NCI-H510A (cell line): ENCODE results near the gene SYNM.
"Not testable (repeated sequence)": the region's sequence is repeated elsewhere in the genome, so short reads cannot be mapped to it uniquely, and the experiment has no call there.

ENCODE experiments used
- DNase-seq: peaks from one replicate; lab custom pipeline; 2025; lab: John Stamatoyannopoulos, UW

Gene SYNM

GRCh38 chr15:99106417-99107220 is 1.7 kb downstream of the SYNM start:
- no peak for DNase-seq

GRCh38 chr15:99108993-99109392 is 4.1 kb downstream of the SYNM start:
- no peak for DNase-seq

- no peak for DNase-seq
These were observed 4.7 kb downstream of the SYNM start for GRCh38 chr15:99109555-99110021.

- no peak for DNase-seq
These were observed 5.2 kb downstream of the SYNM start for GRCh38 chr15:99110093-99110492.

- no peak for DNase-seq
These were observed 5.9 kb downstream of the SYNM start for GRCh38 chr15:99110581-99111320.

GRCh38 chr15:99111641-99112040 is 6.8 kb downstream of the SYNM start:
- DNase-seq = not testable (repeated sequence)

- DNase-seq = no peak
These were observed 8.8 kb downstream of the SYNM start for GRCh38 chr15:99113547-99114271.

GRCh38 chr15:99114511-99115299 is 9.8 kb downstream of the SYNM start:
- no peak for DNase-seq

- DNase-seq = no peak
These were observed 10.7 kb downstream of the SYNM start for GRCh38 chr15:99115300-99116215.

- DNase-seq = no peak
These were observed 12.2 kb downstream of the SYNM start for GRCh38 chr15:99117111-99117510.

GRCh38 chr15:99117563-99118257 is 12.8 kb downstream of the SYNM start:
- no peak for DNase-seq

GRCh38 chr15:99118258-99118632 is 13.4 kb downstream of the SYNM start:
- no peak for DNase-seq

GRCh38 chr15:99118801-99119546 is 14.1 kb downstream of the SYNM start:
- no peak for DNase-seq

GRCh38 chr15:99120050-99120777 is 15.3 kb downstream of the SYNM start:
- DNase-seq = no peak

- no peak for DNase-seq
These were observed 16.3 kb downstream of the SYNM start for GRCh38 chr15:99121207-99121606.

GRCh38 chr15:99121691-99122410 is 17.0 kb downstream of the SYNM start:
- DNase-seq = no peak

- DNase-seq = no peak
These were observed 18.2 kb downstream of the SYNM start for GRCh38 chr15:99122831-99123712.
